ENCODE measurements around the gene AQP2. TPM values are rescaled to one million over a fixed set of nuclear protein-coding genes. Genes with fewer than 3 reads are reported as not detected.

Gene AQP2
- polyA plus RNA-seq, 1 of the 3 experiments (the other 2 are of a cell fraction), result not detected

DNA sequence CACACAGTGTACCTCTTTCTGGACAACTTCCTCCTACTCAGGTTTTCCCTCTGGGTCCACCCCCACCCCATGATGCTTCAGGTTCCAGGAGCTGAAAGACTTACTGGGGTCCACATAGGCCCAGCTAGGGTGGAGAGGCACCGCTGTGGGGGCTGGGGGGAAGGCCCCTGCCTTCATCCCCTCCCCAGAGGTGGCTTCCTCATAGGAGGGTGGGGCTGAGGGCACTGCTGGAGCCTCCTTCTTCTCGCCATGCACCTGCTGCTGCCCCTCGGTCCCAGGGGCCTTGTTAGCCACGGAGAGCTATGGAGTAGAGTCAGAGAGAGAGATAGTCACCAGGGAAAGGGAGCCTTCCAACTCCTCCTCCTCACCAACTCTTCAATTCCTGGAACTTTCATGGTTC is 49.5 kb upstream of the AQP2 start:
- Histone ChIP-seq H3K27ac (ENCODE audit: low read depth in 2 of 2, low read length in 1 of 2) (no peak overlapping the region), H3F3A (replicated peaks; ENCODE audit: insufficient read depth) (no peaks in the 10 kb centered on the region), H3K9ac (no peak overlapping the region), H3K36me3 (replicated peaks in 1 of 2; ENCODE audit: control insufficient read depth in 1 of 2, insufficient read depth in 2 of 2, low read length in 1 of 2) (no peaks in the 10 kb centered on the region), H3K4me2 (no peak overlapping the region), H3K27me3 (ENCODE audit: insufficient read depth) (no peaks in the 10 kb centered on the region), H4K20me1 (ENCODE audit: insufficient read depth) (no peaks in the 10 kb centered on the region), H3K9me2 (no peaks in the 10 kb centered on the region), H3K9me3 (no peaks in the 10 kb centered on the region), H3K4me1 (ENCODE audit: control insufficient read depth in 1 of 2, insufficient read depth in 2 of 2, low read depth in 1 of 2, low read length in 1 of 2) (peaks cover 0 to 22% of the 10 kb centered on the region in 2 experiments; a peak in 1 of 4 replicates), H3K79me2 (ENCODE audit: insufficient read depth) (no peaks in the 10 kb centered on the region), H3K4me3 (ENCODE audit: low read depth in 2 of 2, low read length in 1 of 2) (no peak overlapping the region), H2AFZ (ENCODE audit: low read depth) (no peak overlapping the region)
- TF ChIP-seq TAF1 (IDR thresholded peaks at IDR 0.05; ENCODE audit: borderline replicate concordance, low read depth, low read length), result no peak
- no peak for TF ChIP-seq POLR2AphosphoS5 (IDR thresholded peaks at IDR 0.05; ENCODE audit: low read depth, low read length)
- TF ChIP-seq RCOR1 (IDR thresholded peaks at IDR 0.05; ENCODE audit: low read length), result no peak
- TF ChIP-seq CHD2 (IDR thresholded peaks at IDR 0.05; ENCODE audit: low read length, partially characterized antibody), result no peak
- TF ChIP-seq MXI1 (IDR thresholded peaks at IDR 0.05; ENCODE audit: low read depth, low read length), result no peak
- no peak for TF ChIP-seq ELF1 (IDR thresholded peaks at IDR 0.05)
- TF ChIP-seq, protein P1, sequence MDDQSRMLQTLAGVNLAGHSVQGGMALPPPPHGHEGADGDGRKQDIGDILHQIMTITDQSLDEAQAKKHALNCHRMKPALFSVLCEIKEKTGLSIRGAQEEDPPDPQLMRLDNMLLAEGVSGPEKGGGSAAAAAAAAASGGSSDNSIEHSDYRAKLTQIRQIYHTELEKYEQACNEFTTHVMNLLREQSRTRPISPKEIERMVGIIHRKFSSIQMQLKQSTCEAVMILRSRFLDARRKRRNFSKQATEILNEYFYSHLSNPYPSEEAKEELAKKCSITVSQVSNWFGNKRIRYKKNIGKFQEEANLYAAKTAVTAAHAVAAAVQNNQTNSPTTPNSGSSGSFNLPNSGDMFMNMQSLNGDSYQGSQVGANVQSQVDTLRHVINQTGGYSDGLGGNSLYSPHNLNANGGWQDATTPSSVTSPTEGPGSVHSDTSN (IDR thresholded peaks at IDR 0.05), result no peak
- no peak for TF ChIP-seq TCF12 (IDR thresholded peaks at IDR 0.05)
- no peak for TF ChIP-seq NFIC (IDR thresholded peaks at IDR 0.05; ENCODE audit: borderline replicate concordance)
- TF ChIP-seq USF1 (IDR thresholded peaks at IDR 0.05; ENCODE audit: borderline replicate concordance, low read depth), result no peak
- TF ChIP-seq, protein P2, sequence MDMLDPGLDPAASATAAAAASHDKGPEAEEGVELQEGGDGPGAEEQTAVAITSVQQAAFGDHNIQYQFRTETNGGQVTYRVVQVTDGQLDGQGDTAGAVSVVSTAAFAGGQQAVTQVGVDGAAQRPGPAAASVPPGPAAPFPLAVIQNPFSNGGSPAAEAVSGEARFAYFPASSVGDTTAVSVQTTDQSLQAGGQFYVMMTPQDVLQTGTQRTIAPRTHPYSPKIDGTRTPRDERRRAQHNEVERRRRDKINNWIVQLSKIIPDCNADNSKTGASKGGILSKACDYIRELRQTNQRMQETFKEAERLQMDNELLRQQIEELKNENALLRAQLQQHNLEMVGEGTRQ (IDR thresholded peaks at IDR 0.05; ENCODE audit: borderline replicate concordance, low read depth, low read length), result no peak
- no peak for TF ChIP-seq GATA2 (CRISPR knock-in tag; IDR thresholded peaks at IDR 0.05)
- TF ChIP-seq RFX5 (IDR thresholded peaks at IDR 0.05; ENCODE audit: low read length), result no peak
- no peak for TF ChIP-seq NRF1 (IDR thresholded peaks at IDR 0.05; ENCODE audit: low read depth, low read length)
- no peak for TF ChIP-seq ZBTB33 (IDR thresholded peaks at IDR 0.05; ENCODE audit: borderline replicate concordance, low read depth)
- TF ChIP-seq SMC3 (IDR thresholded peaks at IDR 0.05; ENCODE audit: low read depth, low read length), result no peak
- no peak for TF ChIP-seq RAD21 (IDR thresholded peaks at IDR 0.05; ENCODE audit: low read length)
- WGBS (ENCODE audit: low lambda C conversion rate), result 93% methylated on average over 3 of the region's 4 CpGs
- ChIA-PET POLR2A (interaction anchor here (1.6 kb wide), 1 partner anchor 32 kb away, joined by 9 read pairs; no protein-coding TSS in a partner anchor), CTCF (interaction anchor here (0.9 to 1.7 kb wide), 5 partner anchors 15 to 169 kb away, joined by 3 to 5 read pairs (median 3); no protein-coding TSS in a partner anchor)
- no peak for DNase-seq

Data from SK-N-SH (cell line).